Spleen (tissue), 11 donors: Measurements from ENCODE around the gene CDK2AP2. TPM values are rescaled to one million over a fixed set of nuclear protein-coding genes. Genes with fewer than 3 reads are reported as not detected.
"Not testable (repeated sequence)": the region's sequence is repeated elsewhere in the genome, so short reads cannot be mapped to it uniquely, and the experiment has no call there.

Experiments used
- DNase-seq: peaks from one replicate; pipeline ENCODE4 v3.0.0-alpha.2; 2020
- H3K27ac ChIP-seq, 8 donors: fragments of 200-600 bp; sonication (generic) in 7 of 8; 1 replicate in 4 of 8; 2 replicates in 4 of 8; pipeline versions ENCODE4 v1.5.0 to v1.8.0; 2016 to 2021; ENCODE audit warnings: inconsistent platforms in 4 of 8, mild to moderate bottlenecking in 4 of 8, moderate library complexity in 1 of 8
- H3K27me3 ChIP-seq, 7 donors: fragments of 200-600 bp; sonication (generic) in 6 of 7; replicated peaks in 1 of 7; 1 replicate in 4 of 7; 2 replicates in 3 of 7; pipeline versions ENCODE4 v1.5.0 to v1.8.0; 2016 to 2021; ENCODE audit warnings: inconsistent platforms in 3 of 7, mild to moderate bottlenecking in 1 of 7
- H3K36me3 ChIP-seq, 6 donors: fragments of 200-600 bp; sonication (generic) in 5 of 6; 1 replicate in 4 of 6; 2 replicates in 2 of 6; pipeline versions ENCODE4 v1.5.0 to v1.8.0; 2016 to 2021; ENCODE audit warnings: inconsistent platforms in 2 of 6
- H3K4me1 ChIP-seq, 6 donors: fragments of 200-600 bp; sonication (generic) in 5 of 6; 1 replicate in 3 of 6; 2 replicates in 3 of 6; pipeline versions ENCODE4 v1.5.0 to v1.8.0; 2016 to 2021; ENCODE audit warnings: inconsistent platforms in 3 of 6
- H3K4me3 ChIP-seq, 8 donors: fragments of 200-600 bp; sonication (generic) in 7 of 8; 1 replicate in 4 of 8; 2 replicates in 4 of 8; pipeline versions ENCODE4 v1.5.0 to v1.8.0; 2016 to 2021; ENCODE audit warnings: inconsistent platforms in 4 of 8, mild to moderate bottlenecking in 4 of 8, moderate library complexity in 2 of 8
- H3K9me3 ChIP-seq, 8 donors: fragments of 200-600 bp; sonication (generic) in 7 of 8; 1 replicate in 4 of 8; 2 replicates in 4 of 8; pipeline versions ENCODE4 v1.5.0 to v1.8.0; 2016 to 2021; ENCODE audit warnings: inconsistent platforms in 4 of 8
- CTCF ChIP-seq, 11 experiments: fragments of 200-600 bp in 7 of 11; fragments of 450-650 bp in 4 of 11; sonication (generic) in 4 of 11; IDR thresholded peaks in 8 of 11; conservative IDR thresholded peaks in 3 of 11; 1 replicate in 7 of 11; 2 replicates in 4 of 11; pipeline versions ENCODE4 v1.4.0 to v1.8.0; 2016 to 2021; ENCODE audit warnings: antibody characterized with exemption in 11 of 11, inconsistent platforms in 4 of 11, mild to moderate bottlenecking in 1 of 11
- POLR2A ChIP-seq, 3 donors: fragments of 450-650 bp; IDR thresholded peaks; one replicate each; pipeline ENCODE4 v1.5.1; 2017; ENCODE audit warnings: antibody characterized with exemption in 3 of 3, mild to moderate bottlenecking in 1 of 3
- POLR2AphosphoS5 ChIP-seq, 3 donors: sonication (generic); formaldehyde crosslinking; IDR thresholded peaks; one replicate each; pipeline ENCODE4 v1.5.1; 2017; ENCODE audit warnings: antibody characterized with exemption in 3 of 3
- WGBS, 5 donors: extraction: QIAGEN DNeasy Blood & Tissue Kit in 3 of 5; methylation state at CpG; one replicate each; pipeline versions ENCODE4 v1.1.5 to v1.1.7; 2013 to 2018; 5-methylcytosine and 5-hydroxymethylcytosine counted together
- intact Hi-C: fragments of 100-400 bp; cut with DNase I; formaldehyde crosslinking; loops from one replicate; pipeline ENCODE4 v1.15.0; 2023; ENCODE audit warnings: low total_unique reads
- polyA plus RNA-seq, 3 donors: library from polyadenylated mRNA; stranded (reverse); fragments of 200-250 nt; gene quantifications; one replicate each; pipeline ENCODE4 v1.2.1, GENCODE V29; 2013
- total RNA-seq, 7 donors: library from RNA; depleted of rRNA in 3 of 7; stranded (reverse); fragments of >200 nt in 3 of 7; fragmentation: NEBNext Ultra II Directional in 4 of 7; extraction: Animal tissue kit (Norgen Biotek cat#: 25700) in 4 of 7; gene quantifications; one replicate each; pipeline versions ENCODE4 v1.1.0 to v1.2.1, GENCODE V29; 2016 to 2021
- donor health status: healthy with polysubstance abuse.
- donor health status: DM: no; HTN: no; CAD: no; lungs with moderate emphysema.
- donor health status: DM: no; HTN: no; CAD: no.
- donor health status: Bipolar disorder and iron deficiency.
- donor health status: healthy.
- donor health status: DM: no; HTN: no; CAD: no.
- donor health status: DM: yes; HTN: yes; CAD: no.

Gene CDK2AP2
- total and polyA plus RNA-seq, 10 donors = 32.9 to 57.1 (median 42.6) TPM

GRCh38 chr11:67482275-67482826 is 25.6 kb downstream of the CDK2AP2 start:
- Histone ChIP-seq H3K27ac (peak overlapping the region; percentile 91 to 97 (median 92)), H3K27me3 (no peaks in the 10 kb centered on the region), H3K36me3 (peaks cover 0 to 9% (median 6%) of the 10 kb centered on the region in 6 donors), H3K4me3 (peak overlapping the region; percentile 49 to 81 (median 53)), H3K4me1 (peaks cover 31 to 53% (median 49%) of the 10 kb centered on the region in 6 donors), H3K9me3 (no peaks in the 10 kb centered on the region)
- DNase-seq = no peak
- TF ChIP-seq POLR2A (IDR thresholded peaks at IDR 0.05) (no peak), CTCF (IDR thresholded peaks at IDR 0.05 in 8 of 11, conservative IDR thresholded peaks at IDR 0.05 in 3 of 11) (no peak), POLR2AphosphoS5 (IDR thresholded peaks at IDR 0.05) (no peak)
- 27 to 31% (median 28%) methylated on average over 19 of the region's 19 CpGs for WGBS, 5 donors
- intact Hi-C loops = no loop called here

- H3K9me3 ChIP-seq, H3K27me3 ChIP-seq, H3K27ac ChIP-seq, H3K4me1 ChIP-seq, H3K36me3 ChIP-seq, H3K4me3 ChIP-seq, DNase-seq, intact Hi-C loops: not testable (repeated sequence)
- 75 to 84% (median 83%) methylated on average over 12 to 15 of the region's 16 CpGs for WGBS, 5 donors
Observed at GRCh38 chr11:67477344-67478050, 30.5 kb downstream of the CDK2AP2 start.

- WGBS, 5 donors = 77 to 92% (median 85%) methylated on average over 10 of the region's 10 CpGs
- H3K36me3 ChIP-seq, intact Hi-C loops, H3K4me1 ChIP-seq, DNase-seq, H3K27me3 ChIP-seq, H3K27ac ChIP-seq, H3K9me3 ChIP-seq, H3K4me3 ChIP-seq: not testable (repeated sequence)
Observed at GRCh38 chr11:67476692-67477091, 31.3 kb downstream of the CDK2AP2 start.

GRCh38 chr11:67472882-67473281 is 35.1 kb downstream of the CDK2AP2 start:
- Histone ChIP-seq H3K27ac (no peak overlapping the region), H3K4me1 (peaks cover 6 to 24% (median 19%) of the 10 kb centered on the region in 6 donors), H3K27me3 (no peaks in the 10 kb centered on the region), H3K4me3 (no peak overlapping the region), H3K9me3 (no peaks in the 10 kb centered on the region), H3K36me3 (no peaks in the 10 kb centered on the region)
- 77 to 90% (median 84%) methylated on average over 7 of the region's 7 CpGs for WGBS, 5 donors
- no peak for DNase-seq
- no peak for TF ChIP-seq CTCF (IDR thresholded peaks at IDR 0.05 in 8 of 11, conservative IDR thresholded peaks at IDR 0.05 in 3 of 11)
- no peak for TF ChIP-seq POLR2AphosphoS5 (IDR thresholded peaks at IDR 0.05)
- TF ChIP-seq POLR2A (IDR thresholded peaks at IDR 0.05) = no peak
- intact Hi-C loops = no loop called here

GRCh38 chr11:67470337-67471002 is 37.5 kb downstream of the CDK2AP2 start:
- intact Hi-C loops = no loop called here
- no peak overlapping the region for H3K4me3 ChIP-seq
- TF ChIP-seq CTCF (IDR thresholded peaks at IDR 0.05 in 8 of 11, conservative IDR thresholded peaks at IDR 0.05 in 3 of 11) (no peak), POLR2AphosphoS5 (IDR thresholded peaks at IDR 0.05) (no peak), POLR2A (IDR thresholded peaks at IDR 0.05) (no peak)

More at GRCh38 chr11:67470337-67471002, 37.5 kb downstream of the CDK2AP2 start:
- no peak for DNase-seq
- Histone ChIP-seq H3K27me3 (no peaks in the 10 kb centered on the region), H3K27ac (no peak overlapping the region), H3K36me3 (peaks cover 0 to 11% (median 0%) of the 10 kb centered on the region in 6 donors), H3K9me3 (no peaks in the 10 kb centered on the region), H3K4me1 (peaks cover 12 to 48% (median 42%) of the 10 kb centered on the region in 6 donors)
- WGBS, 5 donors = 76 to 86% (median 76%) methylated on average over 8 of the region's 8 CpGs
